Fibroblast of skin of right quadriceps (primary cell): Measurements from ENCODE around the gene SSTR3.
"Not testable (repeated sequence)": the region's sequence is repeated elsewhere in the genome, so short reads cannot be mapped to it uniquely, and the experiment has no call there.

ENCODE experiments used
- DNase-seq: peaks from one replicate; pipeline ENCODE4 v3.0.0-alpha.2; 2013

Gene SSTR3

DNA sequence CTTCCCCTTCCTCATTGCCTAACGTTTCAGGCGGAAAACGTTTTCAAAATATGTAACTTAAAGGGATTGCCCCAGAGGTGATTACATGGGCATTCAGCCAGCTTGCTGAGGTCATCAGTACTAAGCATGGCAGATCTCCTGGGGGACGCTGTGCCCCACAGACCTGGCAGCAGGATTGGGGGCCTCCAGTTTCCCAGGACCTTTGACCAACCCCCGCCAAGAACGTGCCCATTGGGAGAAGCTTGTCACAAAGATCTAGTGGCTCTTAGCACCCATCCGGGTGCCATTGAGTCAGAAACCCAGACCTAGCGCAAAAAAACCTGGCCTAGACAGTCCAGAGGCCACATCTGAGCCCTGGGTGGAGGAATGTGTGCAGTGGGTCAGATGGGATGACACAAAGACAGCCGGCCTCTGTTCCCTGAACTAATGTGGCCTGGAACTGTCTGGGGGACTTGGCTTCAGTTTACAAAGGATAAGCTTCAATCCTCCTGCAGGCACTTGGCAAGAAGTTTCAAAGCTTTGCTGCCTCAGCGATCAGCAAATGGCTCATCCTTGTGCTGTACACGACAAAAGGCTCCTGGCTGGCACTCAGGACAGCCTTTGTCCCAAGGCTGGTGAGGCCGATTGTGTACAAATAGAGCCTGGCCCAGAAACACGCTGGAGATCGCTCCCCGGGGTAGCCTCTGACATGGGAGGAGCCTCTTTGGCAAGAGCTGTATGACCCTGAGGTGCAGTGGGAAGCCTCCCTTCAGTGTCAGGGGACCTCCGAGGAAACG is 33.7 kb downstream of the SSTR3 start:
- DNase-seq, result no peak

DNA sequence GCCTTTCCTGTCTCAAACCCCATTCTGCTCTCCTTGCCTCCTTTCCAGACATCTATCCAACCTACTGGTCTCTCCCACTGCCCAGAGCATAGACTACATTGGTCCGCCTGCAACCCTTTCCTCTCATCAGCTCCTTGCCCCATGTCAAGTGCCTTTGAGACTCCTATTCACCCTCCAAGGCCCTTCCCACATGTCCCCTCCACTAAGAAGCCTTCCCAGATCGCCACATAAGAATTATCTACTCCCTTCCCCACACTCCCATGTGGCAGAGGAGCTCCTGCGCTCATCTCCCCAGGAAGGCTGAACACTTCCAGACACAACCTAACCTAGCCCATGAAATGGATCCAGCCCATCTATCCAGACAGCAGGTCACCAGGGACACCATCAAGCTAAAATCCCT is 34.5 kb downstream of the SSTR3 start:
- DNase-seq, result no peak

DNA sequence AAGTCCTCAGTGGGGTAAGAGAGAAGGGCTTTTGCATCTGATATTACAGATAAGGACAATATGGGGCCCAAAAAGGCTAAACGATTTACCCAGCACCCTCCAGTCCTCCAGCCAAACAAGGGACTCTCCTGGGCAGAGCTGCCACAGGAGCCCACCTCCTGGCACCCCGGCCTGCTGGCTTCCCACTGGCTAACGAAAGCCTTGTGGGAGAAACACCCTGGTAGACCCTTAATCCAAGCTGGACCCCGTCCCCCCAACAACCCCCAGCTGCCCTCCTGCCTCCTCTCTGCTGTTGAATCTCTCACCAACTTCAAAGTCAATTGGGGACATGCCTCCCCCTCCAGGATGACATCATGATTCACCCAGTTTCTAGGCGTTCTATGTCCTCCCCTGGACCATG is 35.1 kb downstream of the SSTR3 start:
- DNase-seq, result no peak

DNA sequence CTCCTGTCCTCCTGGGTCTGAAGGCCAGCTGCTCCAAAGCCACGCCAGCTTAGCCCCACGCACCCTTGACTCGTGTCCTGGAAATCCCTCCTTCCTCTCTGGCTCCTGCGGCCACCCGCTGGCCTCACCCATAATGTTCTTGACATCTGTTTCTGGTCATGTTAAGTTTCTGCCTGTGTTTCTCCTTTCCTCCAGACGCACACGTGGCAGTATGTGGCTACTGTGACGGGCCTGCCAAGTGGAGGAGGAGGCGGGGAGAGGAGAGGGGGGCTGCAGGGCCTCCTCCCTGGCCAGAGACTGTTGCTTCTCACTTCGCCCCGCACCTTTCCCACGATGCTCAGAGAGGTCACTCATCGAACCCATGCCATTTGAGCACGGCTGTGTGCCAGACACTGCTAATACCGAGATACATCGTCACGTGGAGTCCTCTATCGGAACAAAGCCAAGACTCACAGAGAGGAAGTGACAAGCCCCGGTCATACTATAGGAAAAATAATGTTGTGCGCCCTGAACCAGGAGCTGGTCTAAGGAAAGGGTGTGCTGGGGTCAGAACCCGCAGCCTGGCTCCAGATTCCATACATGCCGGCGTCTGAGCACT is 35.7 kb downstream of the SSTR3 start:
- DNase-seq, result peak; percentile 88

DNA sequence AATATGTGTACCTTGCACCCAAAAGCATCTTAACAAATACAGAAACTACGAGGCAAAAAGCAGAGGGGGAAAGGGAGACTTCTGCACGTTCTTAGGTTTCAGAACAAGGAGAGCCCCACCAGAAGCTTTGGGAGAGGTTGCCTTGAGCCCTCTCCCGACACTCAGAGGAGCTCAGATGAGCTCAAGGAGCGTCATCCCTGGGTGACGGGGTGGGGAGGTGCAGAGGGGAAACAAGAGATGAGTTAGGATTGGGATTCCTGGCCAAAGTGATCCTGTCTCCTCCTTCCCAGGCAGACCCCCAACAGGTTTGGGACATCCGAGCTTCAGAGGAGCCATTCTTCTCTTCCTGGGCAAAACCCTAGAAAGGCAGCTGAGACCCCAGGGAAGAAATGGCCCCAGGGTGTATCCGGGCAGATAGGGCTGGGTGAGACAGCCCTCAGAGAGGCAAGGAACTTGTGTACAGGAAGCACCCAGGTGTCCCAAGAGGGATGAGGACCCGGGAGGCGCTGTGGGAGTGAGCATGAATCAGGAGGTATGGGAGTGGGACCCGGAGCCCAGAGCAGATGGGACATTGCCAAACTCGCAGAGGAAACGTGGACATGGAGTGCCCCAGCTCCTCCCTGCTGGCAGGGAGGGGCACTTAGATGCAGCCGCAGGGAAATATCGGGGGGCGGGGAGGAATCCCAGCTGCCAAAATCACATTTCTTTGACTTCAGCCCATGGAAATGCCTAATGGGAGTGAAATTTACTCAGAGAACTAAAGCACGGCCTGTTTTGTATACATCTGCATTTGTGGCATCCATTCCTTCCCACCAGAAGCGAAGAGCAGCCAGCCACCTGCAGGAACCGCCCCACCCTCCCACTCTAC is 36.6 kb downstream of the SSTR3 start:
- no peak for DNase-seq

DNA sequence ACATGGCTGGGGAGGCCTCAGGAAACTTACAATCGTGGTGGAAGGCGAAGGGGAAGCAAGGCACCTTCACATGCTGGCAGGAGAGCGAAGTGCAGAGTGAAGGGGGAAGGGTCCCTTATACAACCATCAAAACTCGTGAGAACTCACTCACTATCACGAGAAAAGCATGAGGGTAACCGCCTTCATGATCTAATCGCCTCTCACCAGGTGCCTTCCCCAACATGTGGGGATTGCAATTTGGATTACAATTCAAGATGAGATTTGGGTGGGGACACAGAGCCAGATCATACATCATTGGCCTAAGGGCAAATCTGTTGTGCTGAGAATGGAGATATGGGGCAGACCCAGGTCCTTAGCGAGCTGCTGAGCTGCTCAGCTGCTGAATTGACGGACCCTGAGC is 37.3 kb downstream of the SSTR3 start:
- no peak for DNase-seq

DNA sequence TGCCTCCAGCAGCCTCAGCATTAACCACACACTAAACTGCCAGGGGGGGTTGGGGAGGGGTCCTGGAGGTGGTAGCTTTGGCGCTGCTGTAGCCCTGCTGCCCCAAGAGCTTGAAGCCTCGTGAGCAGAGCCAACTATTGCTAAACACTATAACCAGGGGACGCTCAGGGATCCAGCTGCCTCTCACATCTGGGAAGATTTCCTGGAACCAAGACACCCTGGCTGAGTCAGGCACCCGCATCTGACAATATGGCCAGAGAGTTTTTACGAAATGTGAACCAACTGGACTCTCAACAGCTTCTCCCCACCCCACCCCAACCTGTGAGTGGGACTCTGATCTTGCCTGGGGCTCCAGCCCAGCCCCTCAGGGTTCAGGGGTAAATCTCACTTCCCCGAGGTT is 38.6 kb downstream of the SSTR3 start:
- no peak for DNase-seq

DNA sequence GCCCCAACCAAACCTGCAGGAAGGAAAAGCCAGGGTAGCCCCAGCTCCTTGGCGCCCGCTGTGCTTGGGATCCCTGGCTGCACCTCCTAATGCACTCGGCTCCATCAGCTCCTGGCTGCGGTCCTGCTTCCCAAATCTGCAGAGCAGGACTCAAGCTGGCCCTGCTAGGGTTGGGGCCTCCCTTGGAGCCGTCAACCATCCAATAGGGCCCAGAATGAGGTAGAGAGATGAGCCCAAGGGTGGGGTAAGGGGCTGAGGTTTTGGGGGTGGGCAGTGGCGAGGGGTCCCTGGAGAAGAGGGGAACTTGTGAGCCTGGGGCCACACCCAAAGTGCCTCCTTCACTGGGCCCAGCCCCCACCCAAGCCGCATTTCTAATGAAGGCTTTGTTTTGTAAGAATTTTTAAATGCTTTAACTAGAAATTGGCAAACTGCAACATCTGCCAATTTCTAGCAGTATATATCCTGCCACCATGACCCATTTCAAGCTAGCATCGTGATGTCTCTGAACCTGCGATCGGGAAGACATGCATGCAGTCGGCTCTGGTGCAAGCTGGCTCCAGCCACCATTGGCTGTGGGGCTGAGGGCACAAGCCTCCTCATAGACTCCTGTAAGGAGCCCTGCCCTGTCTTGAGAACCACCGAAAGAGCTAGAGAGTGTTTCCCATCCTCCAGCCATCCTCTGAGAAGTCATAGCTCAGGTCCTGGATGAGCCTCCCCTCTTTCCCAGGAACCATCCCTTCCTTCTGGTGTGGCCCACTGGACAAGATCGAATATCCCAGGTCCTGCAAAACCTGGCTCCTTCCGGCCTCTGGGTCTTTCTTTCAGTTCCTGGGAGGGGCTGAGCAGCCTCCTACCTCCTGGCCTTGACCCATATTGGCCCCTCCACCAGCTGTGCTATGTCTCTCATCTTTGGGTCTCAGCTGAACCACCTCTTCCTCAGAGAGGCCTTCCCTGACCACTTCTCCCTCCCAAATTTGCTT is 39.7 kb downstream of the SSTR3 start:
- DNase-seq, result no peak

DNA sequence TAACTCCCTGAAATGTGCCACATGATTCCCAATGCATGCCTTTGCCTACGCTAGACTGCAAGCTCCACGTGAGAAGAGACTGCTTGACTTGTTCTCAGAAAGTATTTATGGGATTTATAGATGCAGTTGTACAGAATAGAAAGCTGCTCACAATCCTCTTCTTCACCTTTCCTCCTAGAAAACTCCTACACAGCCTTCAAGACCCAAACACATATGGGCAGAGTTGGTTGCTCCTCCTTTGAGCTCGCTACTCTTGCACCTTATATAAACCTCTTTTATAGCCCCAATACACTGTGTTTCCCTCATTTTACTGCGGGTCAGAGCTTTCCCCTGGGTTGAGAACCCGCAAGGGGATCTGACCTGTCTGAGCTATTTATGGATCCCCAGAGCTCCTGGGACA is 40.6 kb downstream of the SSTR3 start:
- DNase-seq, result no peak

DNA sequence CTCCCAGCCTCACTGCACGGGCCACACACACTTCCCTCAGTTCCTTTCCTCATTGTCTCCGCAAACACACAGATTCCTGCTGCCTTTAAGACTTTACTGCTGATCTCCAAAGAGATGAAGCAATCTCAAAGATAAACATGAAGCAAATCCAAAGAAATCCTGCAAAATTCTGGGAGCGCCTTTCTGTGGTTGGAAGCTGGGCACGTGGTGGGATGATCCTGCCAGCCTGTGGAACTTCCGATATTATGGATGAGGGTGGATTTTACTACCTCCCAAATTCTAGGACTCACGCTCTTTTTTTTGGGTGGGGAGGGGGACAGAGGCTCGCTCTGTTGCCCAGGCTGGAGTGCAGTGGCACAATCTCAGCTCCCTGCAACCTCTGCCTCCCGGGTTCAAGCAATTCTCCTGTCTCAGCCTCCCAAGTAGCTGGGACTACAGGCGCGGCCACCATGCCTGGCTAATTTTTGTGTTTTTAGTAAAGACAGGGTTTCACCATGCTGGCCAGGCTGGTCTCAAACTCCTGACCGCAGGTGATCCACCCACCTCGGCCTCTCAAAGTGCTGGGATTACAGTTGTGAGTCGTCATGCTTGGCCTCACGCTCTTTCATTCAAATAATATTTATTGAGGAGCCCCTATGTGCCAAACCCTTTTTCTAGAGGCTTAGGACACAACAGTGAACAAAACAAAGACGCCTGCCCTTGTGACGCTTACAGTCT is 41.4 kb downstream of the SSTR3 start:
- DNase-seq, result not testable (repeated sequence)

DNA sequence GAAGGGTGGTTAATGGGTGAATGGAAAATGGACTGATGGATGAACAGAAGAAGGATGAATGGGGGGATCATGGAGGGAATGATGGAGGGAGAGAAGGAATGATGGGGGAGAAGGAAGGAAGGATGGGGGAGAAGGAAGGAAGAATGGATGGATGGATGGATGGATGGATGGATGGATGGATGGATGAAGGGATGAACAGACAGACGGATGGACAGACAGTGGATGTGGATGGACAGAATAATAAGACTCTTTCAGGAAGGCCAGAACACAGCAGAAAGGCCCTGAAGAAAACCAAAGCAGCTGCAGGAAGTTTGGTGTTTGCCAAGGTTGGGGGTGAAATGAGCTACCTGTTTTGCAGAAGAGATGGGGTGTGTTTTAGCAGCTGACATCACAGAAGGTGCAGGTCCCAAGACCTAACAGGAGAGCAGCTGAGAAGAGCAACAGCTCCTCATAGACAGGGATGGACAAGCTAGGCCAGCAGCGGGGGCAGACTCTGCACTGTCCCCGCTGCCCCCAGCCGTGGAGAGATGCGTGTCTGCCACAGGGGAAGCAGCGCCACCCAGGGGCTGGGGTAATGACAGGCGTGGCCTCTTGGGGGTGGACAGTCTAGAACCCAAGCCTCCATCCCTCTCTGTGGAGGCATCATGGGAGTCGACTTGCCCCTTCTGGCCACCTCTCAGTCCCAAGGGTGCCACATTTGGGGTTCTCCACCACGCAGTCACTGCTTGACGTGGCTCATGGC is 42.2 kb downstream of the SSTR3 start:
- DNase-seq, result no peak

DNA sequence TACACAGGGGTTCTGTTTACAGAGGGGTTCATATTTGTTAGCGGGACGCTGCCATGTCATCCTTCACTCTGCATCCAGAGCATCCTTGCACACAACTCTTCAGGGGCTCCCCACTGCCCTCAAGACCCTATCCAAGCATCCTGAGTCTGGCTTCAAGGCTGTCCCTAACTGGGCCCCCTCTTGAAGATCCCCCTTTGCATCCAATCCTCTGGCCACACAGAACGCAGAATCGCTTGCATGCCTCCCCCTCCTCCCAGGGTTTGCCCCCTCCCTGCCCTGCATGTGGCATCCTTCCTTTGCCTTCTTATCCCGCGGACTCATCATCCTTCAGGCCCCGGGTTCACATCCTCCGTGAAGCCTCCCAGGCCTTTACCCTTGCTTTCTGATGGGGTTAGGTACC is 42.9 kb downstream of the SSTR3 start:
- no peak for DNase-seq

DNA sequence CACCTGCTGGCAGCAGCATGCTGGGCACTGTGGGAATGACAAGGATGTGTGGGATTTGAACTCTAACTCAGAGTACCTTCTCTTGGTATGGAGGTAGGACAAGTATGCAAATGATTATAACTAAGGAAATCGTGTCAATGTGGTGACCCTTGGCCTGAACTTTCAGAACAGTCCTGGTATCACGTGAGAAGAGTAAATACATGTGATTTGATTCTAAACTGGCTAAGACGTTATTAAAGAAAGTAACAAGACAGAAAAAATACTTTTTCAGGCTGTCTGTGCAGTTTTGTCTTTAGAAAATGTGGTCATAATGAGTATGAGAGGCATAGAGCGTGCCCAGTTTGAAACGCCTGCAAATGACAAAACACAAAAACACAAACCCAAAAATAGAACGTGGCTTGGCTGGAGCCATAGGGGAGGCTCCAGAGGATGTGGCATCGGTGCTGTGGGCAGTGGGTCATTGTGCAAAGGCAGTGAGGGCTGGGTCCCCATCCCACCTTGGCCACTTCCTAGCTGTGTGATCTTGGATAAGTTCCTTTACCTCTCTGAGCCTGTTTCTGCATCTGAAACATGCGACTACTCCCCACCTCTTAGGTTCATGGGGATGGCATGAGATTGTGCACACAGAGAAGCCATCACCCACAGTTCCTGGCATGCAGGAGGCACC is 44.2 kb downstream of the SSTR3 start:
- no peak for DNase-seq

DNA sequence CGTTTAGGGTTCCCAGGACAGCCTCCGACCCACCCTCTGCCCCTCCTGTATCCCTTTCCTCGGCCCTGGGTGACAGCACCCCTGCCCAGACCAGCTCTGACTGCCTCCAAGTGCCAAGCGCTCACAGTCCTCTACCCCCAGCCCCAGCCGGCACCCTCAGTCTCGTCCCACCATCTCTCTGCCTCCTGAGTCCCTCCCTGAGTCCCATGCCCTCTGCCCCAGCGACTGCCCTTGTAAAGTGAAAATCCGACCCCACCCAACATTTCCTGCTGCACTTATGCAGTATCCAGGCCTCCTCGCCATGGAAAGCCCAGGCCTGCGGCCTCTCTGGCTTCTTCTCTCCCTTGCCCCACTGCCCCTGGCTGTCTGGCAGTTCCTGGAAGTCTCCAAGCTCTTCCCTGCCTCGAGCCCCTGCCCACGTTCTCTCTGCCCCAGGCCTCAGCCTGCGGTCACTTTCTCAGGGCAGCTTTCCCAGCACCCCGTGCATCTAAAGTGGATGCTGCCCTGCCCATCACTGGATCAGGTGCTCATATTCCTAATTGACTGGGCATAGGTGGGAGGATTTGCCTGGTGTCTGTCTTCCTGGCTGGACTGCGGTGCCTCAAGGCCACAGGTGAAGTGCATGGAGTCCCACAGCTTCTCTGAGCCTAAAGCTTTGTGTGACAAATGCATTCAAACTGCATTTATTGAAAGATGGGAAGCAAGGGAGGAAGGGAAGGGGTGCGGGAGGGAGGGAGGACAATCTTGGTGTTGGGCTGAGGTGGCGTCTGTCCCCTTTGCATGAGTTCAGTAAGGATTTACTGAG is 44.9 kb downstream of the SSTR3 start:
- no peak for DNase-seq

DNA sequence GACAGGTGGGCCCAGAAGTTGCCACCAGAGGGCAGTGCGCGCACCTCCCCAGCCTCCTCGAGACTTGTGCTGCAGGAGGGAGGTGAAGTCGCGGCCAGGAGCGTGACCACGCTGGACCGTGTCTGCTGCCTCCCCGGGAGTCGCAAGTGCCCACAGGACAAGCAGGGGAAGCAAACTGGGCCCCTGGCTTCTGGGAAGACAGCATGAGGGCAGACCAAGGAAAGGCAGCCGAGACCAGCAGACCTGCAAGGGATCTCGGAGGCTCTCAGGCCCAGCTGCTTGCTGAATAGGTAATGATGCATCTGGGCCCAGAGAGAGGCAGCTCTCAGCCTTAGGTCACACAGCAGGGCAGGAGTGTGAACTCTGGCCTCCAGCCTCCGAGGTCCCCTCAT is 45.6 kb downstream of the SSTR3 start:
- DNase-seq, result peak; percentile 63

DNA sequence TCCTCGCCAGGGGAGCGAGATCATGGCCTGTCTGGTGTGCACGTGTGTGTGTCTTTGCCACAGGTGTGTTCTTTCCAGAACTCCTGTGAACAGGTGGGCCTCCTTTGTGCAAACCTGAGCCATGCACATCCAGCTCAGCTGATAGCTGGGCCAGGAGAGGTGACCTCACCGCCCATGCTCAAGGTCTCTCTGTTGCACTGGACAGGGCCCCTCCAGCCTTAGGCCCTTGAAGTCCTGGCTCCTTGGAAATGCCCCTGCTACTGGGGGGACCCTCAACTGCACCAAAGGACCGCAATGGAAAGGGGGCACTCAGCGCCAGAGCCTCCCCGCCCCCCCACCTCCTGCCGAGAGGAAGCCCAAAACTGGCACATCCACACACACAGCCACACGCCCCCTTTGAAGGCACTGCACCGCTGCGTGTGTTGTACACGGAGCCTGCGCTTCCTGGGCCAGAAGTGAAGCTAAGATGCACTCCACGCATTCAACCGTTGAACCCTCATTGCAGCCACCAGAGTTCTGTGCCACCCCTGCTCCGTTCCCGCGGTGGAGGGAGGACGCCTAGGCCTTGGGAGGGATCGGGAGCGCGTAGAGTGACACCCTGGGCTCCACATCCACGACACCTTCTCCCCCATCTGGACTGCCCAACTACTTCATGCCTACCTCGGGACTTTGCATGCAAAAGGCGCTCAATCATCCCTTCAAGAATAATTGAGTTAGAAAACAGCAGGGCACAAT is 46.2 kb downstream of the SSTR3 start:
- no peak for DNase-seq

DNA sequence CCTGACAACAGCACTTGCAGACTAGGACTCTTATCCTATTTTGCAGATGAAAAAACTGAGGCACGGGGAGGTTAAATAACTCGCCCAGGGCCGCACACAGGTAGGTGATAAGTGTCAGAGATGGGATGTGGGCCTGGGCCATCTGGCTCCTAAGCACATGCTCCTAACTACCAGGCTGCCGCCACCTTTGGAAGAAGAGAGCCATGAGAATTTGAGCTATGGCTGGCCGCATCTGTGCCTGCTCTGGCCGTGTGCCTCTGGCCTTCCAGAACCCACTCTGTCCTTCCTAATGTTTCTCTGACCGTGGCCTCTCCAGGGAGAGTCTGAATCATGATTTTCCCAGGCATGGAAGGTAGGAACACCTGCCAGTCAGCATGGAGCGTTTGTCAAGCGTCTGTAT is 47.2 kb downstream of the SSTR3 start:
- DNase-seq, result no peak

DNA sequence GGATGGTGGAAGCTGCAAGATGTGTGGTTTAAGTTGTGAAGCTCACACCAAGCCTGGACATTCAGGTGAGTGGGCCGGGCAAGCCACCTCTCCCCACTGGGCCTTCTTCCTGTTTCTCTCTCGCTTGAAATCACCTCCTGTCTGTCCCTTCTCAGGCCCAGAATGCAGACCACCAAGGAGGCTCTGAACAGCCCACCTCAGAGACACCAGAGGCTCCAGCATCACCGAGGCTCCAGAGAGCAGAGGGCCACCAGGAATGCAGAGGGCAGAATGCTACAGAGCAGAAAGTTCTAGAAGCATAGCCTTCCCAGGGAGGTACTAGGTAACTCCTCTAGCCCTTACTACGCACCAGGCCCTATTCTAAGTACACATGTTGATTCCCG is 47.8 kb downstream of the SSTR3 start:
- no peak for DNase-seq
